HG02885 (cell line): ENCODE results near the gene SMURF2.
"Not testable (repeated sequence)": the region's sequence is repeated elsewhere in the genome, so short reads cannot be mapped to it uniquely, and the experiment has no call there.

Experiments used
- ATAC-seq: cut with Tn5 transposase; IDR thresholded peaks from one replicate; pipeline ENCODE4 v1.9.1; 2021; ENCODE audit warnings: mild to moderate bottlenecking; ENCODE audit not compliant: unreplicated experiment, poor library complexity

SMURF2 gene

DNA sequence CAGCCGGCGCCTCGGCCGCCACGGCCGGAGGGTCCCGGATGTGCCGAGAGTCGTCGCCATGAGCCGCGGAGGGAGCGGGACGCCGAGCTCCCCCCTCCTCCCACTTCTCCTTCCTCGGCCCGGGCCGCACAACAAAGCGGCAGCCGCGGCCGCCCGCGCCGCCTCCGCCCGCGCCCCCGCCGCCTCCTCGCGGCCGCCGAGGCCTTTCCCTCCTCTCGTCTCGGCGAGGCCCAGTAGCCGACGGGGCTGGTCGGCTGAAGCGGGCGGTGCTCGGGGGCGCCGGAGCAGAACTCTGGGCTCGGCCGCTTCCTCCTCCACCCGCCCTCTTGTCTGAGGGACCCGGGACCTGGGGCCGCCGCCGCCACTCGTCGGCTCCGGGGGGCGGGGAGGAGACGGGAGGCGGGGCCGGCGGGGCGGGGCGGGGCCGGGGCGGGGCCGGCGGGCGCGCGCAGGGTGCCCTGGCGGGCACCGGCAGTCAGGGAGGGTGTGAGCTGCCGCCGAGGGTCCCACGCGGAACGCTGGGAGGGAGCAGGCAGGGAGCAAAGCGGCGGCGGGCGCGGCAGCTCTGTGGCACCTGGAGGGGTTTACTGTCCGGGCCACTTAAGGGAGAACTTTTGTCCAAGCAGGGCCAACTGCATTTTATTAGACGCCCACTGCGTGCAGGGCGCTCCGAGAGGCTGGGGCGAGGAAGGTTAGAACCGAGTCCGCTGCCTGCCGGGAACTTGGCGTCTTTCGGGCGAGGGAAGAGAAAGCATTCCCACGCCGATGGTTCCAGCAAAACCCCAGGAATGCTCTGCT lies at the start of gene SMURF2:
Gene SMURF2, minus strand, starts transcription at position 332 of the 798 bp plus-strand sequence. CDS start 427 bp downstream, outside the sequence.
- ATAC-seq: peak; percentile 87

DNA sequence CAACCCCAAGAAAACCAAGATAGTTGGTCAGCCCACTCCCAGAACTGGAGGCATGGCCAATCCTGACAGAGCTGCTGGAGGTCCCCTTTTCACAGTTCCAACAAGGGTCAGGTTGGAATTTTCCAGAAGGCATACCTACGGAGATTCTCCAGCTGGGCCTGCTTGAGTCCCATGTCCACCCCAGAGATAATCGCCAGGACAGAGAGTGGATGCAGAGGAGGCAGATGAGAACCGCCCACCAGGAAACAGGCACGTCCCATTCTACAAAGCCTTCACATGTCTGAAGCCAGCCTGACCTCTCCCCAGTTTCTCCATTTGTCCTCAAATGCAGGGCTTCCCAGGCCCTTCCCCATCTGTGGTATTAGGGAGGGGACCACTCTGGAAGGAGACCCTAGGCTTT lies 47.4 kb upstream of the SMURF2 start:
- no peak for ATAC-seq

DNA sequence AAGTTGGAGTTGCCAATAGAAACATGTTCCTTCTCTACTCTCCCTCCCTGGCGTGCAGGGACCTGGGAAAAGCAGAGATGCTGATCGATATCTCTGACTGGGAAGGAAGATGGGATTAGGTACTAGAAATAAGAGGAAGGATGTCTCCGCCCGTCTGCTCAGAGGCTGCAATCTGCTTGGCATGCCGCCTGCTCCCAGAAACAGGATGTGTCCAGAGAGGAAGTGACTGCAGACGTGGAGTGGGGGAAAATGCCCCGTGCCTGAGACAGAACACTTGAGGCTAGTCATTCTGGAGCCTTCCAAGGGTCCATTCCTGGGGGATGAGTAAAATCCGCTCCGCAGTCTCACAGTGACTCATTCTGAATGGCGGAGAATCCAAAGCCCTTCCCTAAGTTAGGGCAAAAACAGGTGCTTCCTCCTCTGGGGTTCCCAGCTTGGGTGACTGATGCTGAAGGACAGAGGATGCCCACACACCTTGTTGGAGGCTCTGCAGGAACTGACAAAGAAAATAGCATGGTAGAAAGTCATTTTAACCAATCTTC lies 45.0 kb upstream of the SMURF2 start:
- ATAC-seq: no peak

DNA sequence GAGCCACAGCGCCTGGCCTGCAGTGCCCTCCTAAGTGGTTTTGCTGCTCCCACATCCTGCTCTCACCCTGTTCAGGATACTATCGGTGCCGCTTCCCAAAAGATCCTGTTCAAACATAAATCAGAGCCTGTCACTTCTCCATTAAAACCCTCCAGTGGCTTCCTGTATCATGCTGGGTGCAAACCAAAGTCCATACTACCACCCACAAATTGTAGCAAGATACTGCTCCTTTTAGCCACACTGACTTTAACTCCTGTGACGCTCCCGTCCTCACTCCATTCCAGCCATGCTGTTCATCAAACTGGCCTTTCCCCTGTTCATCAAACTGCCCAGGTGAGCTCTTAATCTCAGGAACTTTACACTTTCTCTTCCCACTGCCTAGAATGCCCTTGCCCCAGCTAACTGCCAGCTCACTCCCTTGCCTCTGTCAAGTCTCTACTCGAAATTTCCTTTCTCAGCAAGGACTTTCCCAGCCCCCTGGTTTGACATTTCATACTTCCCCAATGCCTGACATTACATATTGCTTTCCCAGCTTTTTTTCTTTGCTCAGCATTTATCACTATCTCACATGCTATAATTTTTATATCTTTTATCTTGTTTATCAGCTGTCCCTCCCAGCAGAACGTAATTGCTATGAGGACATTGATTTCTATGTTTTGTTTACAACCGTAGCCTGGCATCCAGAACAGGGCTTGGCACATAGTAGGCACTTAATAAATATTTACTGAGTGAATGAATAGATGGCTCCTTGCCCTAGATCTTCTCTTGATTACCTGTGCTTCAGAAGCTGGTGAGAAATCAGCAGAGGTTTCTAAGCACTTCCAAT lies 44.3 kb upstream of the SMURF2 start:
- ATAC-seq: no peak

GRCh38 chr17:64702815-64703214 lies 40.7 kb upstream of the SMURF2 start:
- ATAC-seq: no peak

DNA sequence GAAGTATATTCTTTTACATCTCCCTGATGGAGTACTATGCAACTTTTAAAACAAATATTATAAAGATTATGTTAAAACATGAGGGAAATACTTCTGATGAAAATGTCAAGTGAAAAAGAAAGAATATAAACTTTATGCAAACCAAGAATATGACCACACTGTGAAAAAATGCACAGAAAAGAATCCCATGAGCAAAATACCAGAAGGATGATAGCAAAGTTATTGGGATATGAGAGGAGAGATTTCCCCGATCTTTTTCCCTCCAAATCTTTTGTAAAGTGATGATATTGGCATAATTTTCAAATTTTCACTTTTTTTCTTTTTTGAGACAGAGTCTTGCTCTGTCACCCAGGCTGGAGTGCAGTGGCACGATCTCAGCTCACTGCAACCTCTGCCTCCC lies 36.6 kb upstream of the SMURF2 start:
- ATAC-seq: no peak

GRCh38 chr17:64694207-64694606 lies 32.1 kb upstream of the SMURF2 start:
- ATAC-seq: no peak

- ATAC-seq: no peak
Measured at GRCh38 chr17:64692187-64692586, 30.1 kb upstream of the SMURF2 start.

DNA sequence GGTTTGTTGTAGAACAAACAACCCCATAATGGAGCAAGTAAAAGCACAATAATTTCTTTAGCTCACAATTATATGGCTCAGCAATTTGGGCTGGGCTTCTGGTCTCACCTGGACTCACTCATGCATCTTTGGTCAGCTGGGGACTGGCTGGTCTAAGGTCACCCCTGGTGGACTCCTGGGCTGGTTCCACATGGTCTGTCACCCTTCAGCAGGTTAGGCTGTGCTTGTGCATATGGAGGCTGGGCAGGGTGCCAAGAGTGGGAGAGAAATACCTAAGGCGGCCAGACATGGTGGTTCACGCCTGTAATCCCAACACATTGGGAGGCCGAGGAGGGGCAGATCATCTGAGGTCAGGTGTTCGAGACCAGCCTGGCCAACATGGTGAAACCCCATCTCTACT lies 27.0 kb upstream of the SMURF2 start:
- no peak for ATAC-seq

DNA sequence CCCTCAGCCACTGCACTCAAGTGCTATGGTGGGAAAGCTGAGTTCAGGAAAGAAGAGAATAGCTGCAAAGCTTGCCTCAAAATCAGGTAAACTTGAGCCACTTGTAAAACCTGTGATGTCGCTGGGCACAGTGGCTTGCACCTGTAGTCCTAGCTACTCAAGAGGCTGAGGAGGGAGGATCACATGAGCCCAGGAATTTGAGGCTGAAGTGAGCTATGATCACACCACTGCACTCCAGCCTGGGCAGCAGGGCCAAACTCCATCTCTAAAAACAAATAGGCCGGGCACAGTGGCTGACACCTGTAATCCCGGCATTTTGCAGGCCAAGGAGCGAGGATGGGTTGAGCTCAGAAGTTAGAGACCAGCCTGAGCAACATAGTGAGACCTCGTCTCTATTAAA lies 26.4 kb upstream of the SMURF2 start:
- ATAC-seq: no peak

DNA sequence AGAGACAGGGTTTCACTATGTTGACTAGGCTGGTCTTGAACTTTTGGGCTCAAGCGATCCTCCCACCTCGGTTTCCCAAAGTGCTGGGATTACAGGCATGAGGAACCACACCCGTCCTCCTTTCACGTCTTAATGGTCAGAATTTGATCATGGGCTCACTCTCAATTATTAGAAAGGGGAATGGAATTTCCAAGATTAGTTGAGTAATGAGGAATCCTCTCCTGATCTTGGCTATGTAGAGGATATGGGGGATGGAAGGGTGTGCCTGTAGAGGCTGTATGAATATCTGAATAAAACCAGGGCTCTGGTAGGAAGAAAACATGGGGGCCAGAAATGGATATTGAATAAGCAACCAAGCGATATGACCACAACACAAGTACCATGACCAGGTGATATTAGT lies 25.9 kb upstream of the SMURF2 start:
- ATAC-seq: no peak

- ATAC-seq: no peak
Measured at GRCh38 chr17:64687376-64687775, 25.3 kb upstream of the SMURF2 start.

DNA sequence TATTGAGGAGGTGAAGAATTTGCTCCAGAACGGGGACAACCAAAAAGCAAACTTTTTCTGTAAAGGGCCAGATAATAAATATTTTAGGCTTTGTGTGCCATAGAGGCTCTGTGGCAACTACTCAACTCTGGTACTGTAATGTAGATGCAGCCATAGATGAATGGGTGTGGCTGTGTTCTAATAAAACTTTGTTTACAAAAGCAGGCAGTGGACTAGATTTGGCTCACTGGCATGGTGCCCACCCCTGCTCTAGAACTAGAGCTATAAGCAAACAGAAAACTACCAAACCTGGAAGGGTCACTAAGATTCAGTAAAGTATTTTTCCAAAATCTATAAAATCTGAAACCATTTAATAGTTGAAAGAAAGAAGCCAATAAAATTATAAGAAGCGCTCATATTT lies 24.6 kb upstream of the SMURF2 start:
- ATAC-seq: no peak

GRCh38 chr17:64685705-64686104 lies 23.6 kb upstream of the SMURF2 start:
- no peak for ATAC-seq

- ATAC-seq: no peak
Measured at GRCh38 chr17:64683796-64684195, 21.7 kb upstream of the SMURF2 start.

- no peak for ATAC-seq
Measured at GRCh38 chr17:64682261-64683181, 20.4 kb upstream of the SMURF2 start.

GRCh38 chr17:64679710-64680216 lies 17.7 kb upstream of the SMURF2 start:
- no peak for ATAC-seq

- no peak for ATAC-seq
Measured at GRCh38 chr17:64676763-64677162, 14.7 kb upstream of the SMURF2 start.

DNA sequence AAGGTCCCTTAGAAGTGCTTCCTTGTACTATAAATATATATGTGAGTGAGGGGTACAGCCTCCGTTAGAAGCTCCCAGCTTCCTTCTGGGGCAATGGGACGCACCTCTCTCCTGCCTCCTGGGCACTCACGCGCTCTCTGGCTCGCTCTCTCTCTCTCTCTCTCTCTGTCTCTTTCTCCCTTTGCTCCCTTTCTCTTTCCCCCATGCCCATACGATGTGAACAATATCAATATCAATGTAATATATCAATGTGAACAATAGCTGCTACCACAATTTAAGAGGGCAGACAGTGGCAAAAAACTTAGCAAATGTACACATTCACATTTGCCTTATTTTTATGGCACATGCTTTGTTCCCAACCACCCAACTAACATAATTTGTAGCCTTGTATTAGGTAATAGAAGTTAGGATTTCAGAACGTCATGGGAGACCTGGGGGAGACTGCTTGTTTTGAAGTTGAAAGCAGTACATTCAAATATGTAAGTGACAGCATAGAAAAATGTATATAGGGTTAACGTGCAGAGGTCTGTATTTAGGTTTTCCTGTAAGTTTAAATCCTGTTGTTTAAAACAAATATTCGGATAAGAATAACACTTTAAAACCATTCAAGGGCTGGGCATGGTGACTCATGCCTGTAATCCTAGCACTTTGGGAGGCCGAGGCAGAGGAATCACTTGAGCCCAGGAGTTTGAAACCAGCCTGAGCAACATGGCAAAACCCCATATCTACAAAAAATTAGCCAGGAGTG lies 8.9 kb upstream of the SMURF2 start:
- not testable (repeated sequence) for ATAC-seq
